MCF 10A (cell line): Measurements from ENCODE around the gene SPRR1A. TPM values are rescaled to one million over a fixed set of nuclear protein-coding genes. Genes with fewer than 3 reads are reported as not detected.

ENCODE experiments used
- BruUV-seq: library from RNA; stranded (reverse); fragments of 400-500 nt; replicated peaks from 2 replicates; lab custom pipeline; 2021; lab: Mats Ljungman, UMichigan
- CTCF ChIA-PET: fragments of 300-600 bp; sonication (Branson Sonifier 250); formaldehyde crosslinking; extraction: SDS; loops from one replicate; lab custom pipeline; 2021; ENCODE audit warnings: antibody characterized with exemption, inconsistent platforms; lab: Yijun Ruan, JAX
- POLR2A ChIA-PET: fragments of 300-600, 350-650 bp; sonication (Branson Sonifier 250); formaldehyde crosslinking; extraction: SDS; loops from one replicate; lab custom pipeline; 2020; ENCODE audit warnings: antibody characterized with exemption, inconsistent platforms; lab: Yijun Ruan, JAX
- DNase-seq: peaks from one replicate; pipeline ENCODE4 v3.0.0-alpha.2; 2018; ENCODE audit not compliant: unreplicated experiment
- H3K27ac Mint-ChIP-seq: one replicate; pipeline ENCODE4 v1.8.0; 2022; ENCODE audit warnings: mild to moderate bottlenecking, low read depth, mixed read lengths; ENCODE audit not compliant: unreplicated experiment
- H3K27me3 Mint-ChIP-seq: one replicate; pipeline ENCODE4 v1.8.0; 2022; ENCODE audit warnings: mixed read lengths; ENCODE audit not compliant: insufficient read depth, unreplicated experiment
- H3K36me3 Mint-ChIP-seq: one replicate; pipeline ENCODE4 v1.8.0; 2022; ENCODE audit warnings: mild to moderate bottlenecking, moderate library complexity, mixed read lengths; ENCODE audit not compliant: insufficient read depth, unreplicated experiment
- H3K4me1 Mint-ChIP-seq: one replicate; pipeline ENCODE4 v1.8.0; 2022; ENCODE audit warnings: mixed read lengths; ENCODE audit not compliant: insufficient read depth, unreplicated experiment
- H3K4me3 Mint-ChIP-seq: one replicate; pipeline ENCODE4 v1.8.0; 2022; ENCODE audit warnings: mild to moderate bottlenecking, moderate library complexity, mixed read lengths; ENCODE audit not compliant: unreplicated experiment
- H3K9me3 Mint-ChIP-seq: one replicate; pipeline ENCODE4 v1.8.0; 2022; ENCODE audit warnings: mixed read lengths; ENCODE audit not compliant: unreplicated experiment
- CTCF ChIP-seq: fragments of 200-600 bp; IDR thresholded peaks from one replicate; pipeline ENCODE4 v1.8.0; 2022; ENCODE audit warnings: antibody characterized with exemption, mild to moderate bottlenecking; ENCODE audit not compliant: unreplicated experiment
- intact Hi-C: fragments of 100-400 bp; cut with micrococcal nuclease; formaldehyde crosslinking; loops from 2 replicates; pipeline ENCODE4 v1.14.1; 2022
- total RNA-seq: library from RNA; stranded (reverse); gene quantifications from 2 replicates; pipeline ENCODE4 v1.2.3, GENCODE V29; 2022

The SPRR1A gene
- total RNA-seq, 1 experiment from 2014 or later: not detected

- CTCF ChIA-PET: interaction anchor here (1.5 kb wide), 1 partner anchor 124 kb away, joined by 4 read pairs; no protein-coding TSS in a partner anchor
- TF ChIP-seq CTCF: no peak
- no peaks in the 10 kb centered on the region for H3K27me3 Mint-ChIP-seq
- DNase-seq: no peak
- BruUV-seq: no TSS peak
- H3K9me3 Mint-ChIP-seq: peaks cover 8% of the 10 kb centered on the region
- no peak overlapping the region for H3K27ac Mint-ChIP-seq
- peaks cover 16% of the 10 kb centered on the region for H3K4me1 Mint-ChIP-seq
- intact Hi-C loops: no loop called here
- H3K36me3 Mint-ChIP-seq: no peaks in the 10 kb centered on the region
- H3K4me3 Mint-ChIP-seq: no peak overlapping the region
- POLR2A ChIA-PET: interaction anchor here (1.0 kb wide), 1 partner anchor 63 kb away, joined by 3 read pairs; no protein-coding TSS in a partner anchor
Measured at GRCh38 chr1:152995842-152996241, 12.0 kb downstream of the SPRR1A start.

- Mint-ChIP-seq H3K9me3 (peaks cover 8% of the 10 kb centered on the region), H3K4me1 (peaks cover 16% of the 10 kb centered on the region), H3K4me3 (no peak overlapping the region), H3K27me3 (no peaks in the 10 kb centered on the region), H3K36me3 (no peaks in the 10 kb centered on the region), H3K27ac (no peak overlapping the region)
- no peak for TF ChIP-seq CTCF
- ChIA-PET CTCF (interaction anchor here (0.7 to 1.5 kb wide), 2 partner anchors 125 to 183 kb away, joined by 4 read pairs; no protein-coding TSS in a partner anchor), POLR2A (interaction anchor here (1.0 to 1.6 kb wide), 2 partner anchors 13 to 64 kb away, joined by 3 to 4 read pairs; no protein-coding TSS in a partner anchor)
- no peak for DNase-seq
- intact Hi-C loops: no loop called here
- no TSS peak for BruUV-seq
Measured at GRCh38 chr1:152996633-152997400, 12.9 kb downstream of the SPRR1A start.

- BruUV-seq: no TSS peak
- intact Hi-C loops: no loop called here
- no peak for DNase-seq
- no peak for TF ChIP-seq CTCF
- Mint-ChIP-seq H3K4me3 (no peak overlapping the region), H3K36me3 (no peaks in the 10 kb centered on the region), H3K27ac (no peak overlapping the region), H3K27me3 (no peaks in the 10 kb centered on the region), H3K4me1 (peaks cover 16% of the 10 kb centered on the region), H3K9me3 (peaks cover 8% of the 10 kb centered on the region)
- CTCF ChIA-PET: interaction anchor here (0.5 kb wide), 1 partner anchor 638 kb away, joined by 4 read pairs; no protein-coding TSS in a partner anchor
- POLR2A ChIA-PET: interaction anchor here (1.6 kb wide), 1 partner anchor 12 kb away, joined by 4 read pairs; no protein-coding TSS in a partner anchor
Measured at GRCh38 chr1:152997901-152998300, 14.0 kb downstream of the SPRR1A start.

- no peak for TF ChIP-seq CTCF
- no peaks in the 10 kb centered on the region for H3K27me3 Mint-ChIP-seq
- intact Hi-C loops: no loop called here
- peaks cover 8% of the 10 kb centered on the region for H3K9me3 Mint-ChIP-seq
- no peak for DNase-seq
- ChIA-PET CTCF (interaction anchor here (1.8 kb wide), 1 partner anchor 128 kb away, joined by 8 read pairs; no protein-coding TSS in a partner anchor), POLR2A (interaction anchor here (1.1 kb wide), 1 partner anchor 8 kb away, joined by 3 read pairs; no protein-coding TSS in a partner anchor)
- no peak overlapping the region for H3K27ac Mint-ChIP-seq
- BruUV-seq: no TSS peak
- no peak overlapping the region for H3K4me3 Mint-ChIP-seq
- H3K36me3 Mint-ChIP-seq: no peaks in the 10 kb centered on the region
- peaks cover 16% of the 10 kb centered on the region for H3K4me1 Mint-ChIP-seq
Measured at GRCh38 chr1:152998476-152998875, 14.6 kb downstream of the SPRR1A start.
